ENCODE results near the gene ARHGAP15.

GRCh38 chr2:143263066-143263625 is 133.9 kb downstream of the ARHGAP15 start:
- TF ChIP-seq CTCF (IDR thresholded peaks at IDR 0.05; ENCODE audit: low read length) = peak; percentile 13; the same call in 1 of the 2 replicates
- TF ChIP-seq EZH2 (IDR thresholded peaks at IDR 0.05; ENCODE audit: borderline replicate concordance, low read length) = no peak
